Amygdala (tissue), 56 donors: Measurements from ENCODE around the gene ANKRD6.
A peak's percentile ranks its signal among the peaks of the same experiment; 100 is the strongest.

ENCODE experiments used
- DNase-seq, 56 donors: peaks; one replicate each; lab custom pipeline; 2025; lab: John Stamatoyannopoulos, UW

Gene ANKRD6

GRCh38 chr6:89555031-89555430 is 122.1 kb downstream of the ANKRD6 start:
- no peak for DNase-seq

GRCh38 chr6:89555806-89556205 is 122.9 kb downstream of the ANKRD6 start:
- no peak for DNase-seq

GRCh38 chr6:89559487-89559886 is 126.5 kb downstream of the ANKRD6 start:
- no peak for DNase-seq

GRCh38 chr6:89562093-89562973 is 129.4 kb downstream of the ANKRD6 start:
- DNase-seq, result peak in 43 of 56 donors; percentile 4 to 80 (median 39)

GRCh38 chr6:89563866-89564265 is 130.9 kb downstream of the ANKRD6 start:
- DNase-seq, result peak in 1 of 56 donors; percentile 12

GRCh38 chr6:89564752-89565427 is 131.9 kb downstream of the ANKRD6 start:
- no peak for DNase-seq

- no peak for DNase-seq
Observed at GRCh38 chr6:89566008-89566800, 133.3 kb downstream of the ANKRD6 start.

GRCh38 chr6:89566930-89567629 is 134.1 kb downstream of the ANKRD6 start:
- DNase-seq, result peak in 16 of 56 donors; percentile 1 to 52 (median 18)

GRCh38 chr6:89567630-89568390 is 134.9 kb downstream of the ANKRD6 start:
- no peak for DNase-seq

GRCh38 chr6:89574910-89575561 is 142.1 kb downstream of the ANKRD6 start:
- no peak for DNase-seq

- no peak for DNase-seq
Observed at GRCh38 chr6:89575562-89575960, 142.6 kb downstream of the ANKRD6 start.

- DNase-seq, result no peak
Observed at GRCh38 chr6:89580997-89581666, 148.2 kb downstream of the ANKRD6 start.

GRCh38 chr6:89581689-89582088 is 148.7 kb downstream of the ANKRD6 start:
- no peak for DNase-seq

- no peak for DNase-seq
Observed at GRCh38 chr6:89582669-89583325, 149.8 kb downstream of the ANKRD6 start.

- no peak for DNase-seq
Observed at GRCh38 chr6:89583559-89583958, 150.6 kb downstream of the ANKRD6 start.

GRCh38 chr6:89584539-89584938 is 151.6 kb downstream of the ANKRD6 start:
- DNase-seq, result no peak

GRCh38 chr6:89585154-89585553 is 152.2 kb downstream of the ANKRD6 start:
- no peak for DNase-seq
